Esophagus squamous epithelium (tissue), 5 donors: ENCODE measurements around the gene ITFG1. TPM values are rescaled to one million over a fixed set of nuclear protein-coding genes. Genes with fewer than 3 reads are reported as not detected.

Experiments used
- DNase-seq: peaks from one replicate; lab custom pipeline; 2025; lab: John Stamatoyannopoulos, UW
- H3K27ac ChIP-seq, 4 donors: fragments of 200-600 bp; sonication (generic); one replicate each; pipeline ENCODE4 v1.5.1; 2016 to 2019; ENCODE audit warnings: mild to moderate bottlenecking in 1 of 4
- H3K27me3 ChIP-seq, 4 donors: fragments of 200-600 bp; sonication (generic); 1 replicate in 3 of 4; 2 replicates in 1 of 4; pipeline versions ENCODE4 v1.5.1 to v1.6.0; 2017 to 2021; ENCODE audit warnings: antibody characterized with exemption in 1 of 4
- H3K36me3 ChIP-seq, 3 donors: fragments of 200-600 bp; sonication (generic); one replicate each; pipeline ENCODE4 v1.5.1; 2016 to 2019
- H3K4me1 ChIP-seq, 3 donors: fragments of 200-600 bp; sonication (generic); one replicate each; pipeline ENCODE4 v1.5.1; 2017 to 2019
- H3K4me3 ChIP-seq, 4 donors: fragments of 200-600 bp; sonication (generic); 1 replicate in 3 of 4; 2 replicates in 1 of 4; pipeline ENCODE4 v1.5.1; 2016 to 2019; ENCODE audit warnings: mild to moderate bottlenecking in 2 of 4, moderate library complexity in 1 of 4
- H3K9me3 ChIP-seq, 3 donors: fragments of 200-600 bp; sonication (generic); one replicate each; pipeline ENCODE4 v1.5.1; 2016 to 2019
- CTCF ChIP-seq, 6 experiments: fragments of 450-650 bp in 4 of 6; fragments of 200-600 bp in 2 of 6; sonication (generic) in 2 of 6; IDR thresholded peaks; one replicate each; pipeline ENCODE4 v1.5.1; 2016 to 2019; ENCODE audit warnings: antibody characterized with exemption in 6 of 6, mild to moderate bottlenecking in 4 of 6, moderate library complexity in 4 of 6
- POLR2A ChIP-seq, 4 donors: fragments of 450-650 bp; IDR thresholded peaks; one replicate each; pipeline ENCODE4 v1.6.1; 2017; ENCODE audit warnings: antibody characterized with exemption in 4 of 4, mild to moderate bottlenecking in 4 of 4, moderate library complexity in 3 of 4
- WGBS, 2 donors: methylation state at CpG; one replicate each; pipeline ENCODE4 v1.1.5; 2018; 5-methylcytosine and 5-hydroxymethylcytosine counted together
- intact Hi-C: fragments of 100-400 bp; cut with DNase I; formaldehyde crosslinking; loops from one replicate; pipeline ENCODE4 v1.15.0; 2022
- small RNA-seq, 4 donors: library from RNA; depleted of rRNA; stranded (forward); fragments of <200 nt; gene quantifications; one replicate each; pipeline ENCODE3, GENCODE V24; 2016
- total RNA-seq, 4 donors: library from RNA; depleted of rRNA; stranded (reverse); fragments of >200 nt; gene quantifications; one replicate each; pipeline ENCODE4 v1.1.0, GENCODE V29; 2016
- donor health status: DM: yes; HTN: yes; CAD: no.

ITFG1 gene
- total RNA-seq, 4 donors from 2014 or later = 16.1 to 31.9 (median 26.4) TPM

- no peaks in the 10 kb centered on the region for H3K4me1 ChIP-seq
- WGBS, 2 donors = 92 to 94% methylated on average over 3 of the region's 3 CpGs
- H3K27me3 ChIP-seq = no peaks in the 10 kb centered on the region
- TF ChIP-seq CTCF (IDR thresholded peaks at IDR 0.05) (no peak), POLR2A (IDR thresholded peaks at IDR 0.05) (no peak)
- no peak for DNase-seq
- intact Hi-C loops = no loop called here
- no peaks in the 10 kb centered on the region for H3K9me3 ChIP-seq
- no peak overlapping the region for H3K27ac ChIP-seq
- no peaks in the 10 kb centered on the region for H3K36me3 ChIP-seq
- no peak overlapping the region for H3K4me3 ChIP-seq
Measured at GRCh38 chr16:47110939-47111338, 349.9 kb downstream of the ITFG1 start.

GRCh38 chr16:47109361-47109760 lies 351.5 kb downstream of the ITFG1 start:
- no peaks in the 10 kb centered on the region for H3K4me1 ChIP-seq
- 73 to 77% methylated on average over 5 of the region's 5 CpGs for WGBS, 2 donors
- H3K4me3 ChIP-seq = no peak overlapping the region
- H3K9me3 ChIP-seq = no peaks in the 10 kb centered on the region
- H3K27ac ChIP-seq = no peak overlapping the region
- no peaks in the 10 kb centered on the region for H3K36me3 ChIP-seq
- no peaks in the 10 kb centered on the region for H3K27me3 ChIP-seq
- TF ChIP-seq CTCF (IDR thresholded peaks at IDR 0.05) (no peak), POLR2A (IDR thresholded peaks at IDR 0.05) (no peak)
- intact Hi-C loops = no loop called here
- DNase-seq = no peak

Small RNA genes within 50 kb of the gene (small RNA-seq; reads per million reads assigned to genes)
- gene RF00019 (0 reads per million in 4 donors), gene RNA5SP425 (0 to 0.71 (median 0.29) reads per million in 4 donors)

Other genes starting within 250 kb of the ITFG1 start
- gene PHKB, start 268 bp upstream of the ITFG1 start, total RNA-seq = 10 to 100 TPM; 39.0 to 81.3 (median 53.8) TPM